Breast epithelium (tissue), 4 donors: Measurements from ENCODE around the gene ALDH1L1. TPM values are rescaled to one million over a fixed set of nuclear protein-coding genes. Genes with fewer than 3 reads are reported as not detected.

Experiments used
- DNase-seq, 2 donors: peaks; one replicate each; pipeline ENCODE4 v3.0.0-alpha.2; 2019; ENCODE audit warnings: low spot score in 2 of 2
- H3K27ac ChIP-seq, 2 donors: fragments of 200-600 bp; sonication (generic) in 1 of 2; one replicate each; pipeline ENCODE4 v1.5.1; 2016 to 2019; ENCODE audit warnings: mild to moderate bottlenecking in 1 of 2
- H3K27me3 ChIP-seq, 2 donors: fragments of 200-600 bp; sonication (generic) in 1 of 2; one replicate each; pipeline versions ENCODE4 v1.5.1 to v1.6.0; 2017 to 2019; ENCODE audit warnings: control low read depth in 1 of 2, mild to moderate bottlenecking in 1 of 2
- H3K36me3 ChIP-seq: fragments of 200-600 bp; one replicate; pipeline ENCODE4 v1.5.1; 2019
- H3K4me1 ChIP-seq, 2 donors: fragments of 200-600 bp; sonication (generic); one replicate each; pipeline ENCODE4 v1.5.1; 2016 to 2019; ENCODE audit warnings: control low read depth in 1 of 2
- H3K4me3 ChIP-seq, 3 donors: fragments of 200-600 bp; sonication (generic); 1 replicate in 2 of 3; 2 replicates in 1 of 3; pipeline ENCODE4 v1.5.1; 2016 to 2019; ENCODE audit warnings: mild to moderate bottlenecking in 3 of 3, moderate library complexity in 2 of 3
- H3K9me3 ChIP-seq, 2 donors: fragments of 200-600 bp; sonication (generic) in 1 of 2; one replicate each; pipeline ENCODE4 v1.5.1; 2016 to 2019; ENCODE audit warnings: control low read depth in 1 of 2
- CTCF ChIP-seq, 3 donors: fragments of 450-650 bp; IDR thresholded peaks; one replicate each; pipeline ENCODE4 v1.5.1; 2016 to 2017; ENCODE audit warnings: antibody characterized with exemption in 3 of 3, mild to moderate bottlenecking in 3 of 3, moderate library complexity in 3 of 3
- POLR2A ChIP-seq: fragments of 450-650 bp; IDR thresholded peaks from one replicate; pipeline ENCODE4 v1.6.1; 2016; ENCODE audit warnings: antibody characterized with exemption, mild to moderate bottlenecking, moderate library complexity
- POLR2AphosphoS5 ChIP-seq, 3 donors: sonication (generic); formaldehyde crosslinking; IDR thresholded peaks; one replicate each; pipeline ENCODE4 v1.6.1; 2017; ENCODE audit warnings: antibody characterized with exemption in 3 of 3
- intact Hi-C: fragments of 100-400 bp; cut with DNase I; formaldehyde crosslinking; loops from one replicate; pipeline ENCODE4 v1.15.1; 2023; ENCODE audit warnings: low total_unique reads
- total RNA-seq, 3 donors: library from RNA; depleted of rRNA; stranded (reverse); fragments of >200 nt; gene quantifications; one replicate each; pipeline ENCODE4 v1.1.0, GENCODE V29; 2016

Gene ALDH1L1
- total RNA-seq, 3 donors from 2014 or later, result 10.8 to 88.3 (median 29.0) TPM

GRCh38 chr3:126061301-126062032 lies 118.9 kb downstream of the ALDH1L1 start:
- Histone ChIP-seq H3K4me3 (no peak overlapping the region), H3K4me1 (no peaks in the 10 kb centered on the region), H3K27ac (no peak overlapping the region), H3K36me3 (no peaks in the 10 kb centered on the region), H3K9me3 (no peaks in the 10 kb centered on the region), H3K27me3 (no peaks in the 10 kb centered on the region)
- intact Hi-C loops, result no loop called here
- no peak for TF ChIP-seq POLR2AphosphoS5 (IDR thresholded peaks at IDR 0.05)
- no peak for TF ChIP-seq CTCF (IDR thresholded peaks at IDR 0.05)
- TF ChIP-seq POLR2A, result no peak
- no peak for DNase-seq

GRCh38 chr3:126060613-126061145 lies 119.7 kb downstream of the ALDH1L1 start:
- Histone ChIP-seq H3K4me1 (no peaks in the 10 kb centered on the region), H3K27me3 (no peaks in the 10 kb centered on the region), H3K36me3 (no peaks in the 10 kb centered on the region), H3K4me3 (no peak overlapping the region), H3K27ac (no peak overlapping the region), H3K9me3 (no peaks in the 10 kb centered on the region)
- no peak for DNase-seq
- intact Hi-C loops, result no loop called here
- TF ChIP-seq CTCF (IDR thresholded peaks at IDR 0.05) (no peak), POLR2AphosphoS5 (IDR thresholded peaks at IDR 0.05) (no peak), POLR2A (no peak)

GRCh38 chr3:126058666-126059065 lies 121.7 kb downstream of the ALDH1L1 start:
- H3K27ac ChIP-seq, result no peak overlapping the region
- intact Hi-C loops, result no loop called here

GRCh38 chr3:126057936-126058335 lies 122.5 kb downstream of the ALDH1L1 start:
- Histone ChIP-seq H3K36me3 (no peaks in the 10 kb centered on the region), H3K9me3 (no peaks in the 10 kb centered on the region), H3K27me3 (no peaks in the 10 kb centered on the region), H3K4me3 (no peak overlapping the region), H3K4me1 (no peaks in the 10 kb centered on the region), H3K27ac (no peak overlapping the region)
- TF ChIP-seq CTCF (IDR thresholded peaks at IDR 0.05), result no peak
- no peak for TF ChIP-seq POLR2AphosphoS5 (IDR thresholded peaks at IDR 0.05)
- TF ChIP-seq POLR2A, result no peak
- intact Hi-C loops, result no loop called here
- DNase-seq, result no peak

More at GRCh38 chr3:126058666-126059065, 121.7 kb downstream of the ALDH1L1 start:
- no peaks in the 10 kb centered on the region for H3K27me3 ChIP-seq
- H3K4me3 ChIP-seq, result no peak overlapping the region
- no peaks in the 10 kb centered on the region for H3K9me3 ChIP-seq
- no peak for DNase-seq
- no peaks in the 10 kb centered on the region for H3K4me1 ChIP-seq
- TF ChIP-seq POLR2A (no peak), CTCF (IDR thresholded peaks at IDR 0.05) (no peak), POLR2AphosphoS5 (IDR thresholded peaks at IDR 0.05) (no peak)
- H3K36me3 ChIP-seq, result no peaks in the 10 kb centered on the region

- Histone ChIP-seq H3K36me3 (no peaks in the 10 kb centered on the region), H3K27ac (no peak overlapping the region), H3K4me1 (no peaks in the 10 kb centered on the region), H3K27me3 (no peaks in the 10 kb centered on the region), H3K4me3 (no peak overlapping the region), H3K9me3 (no peaks in the 10 kb centered on the region)
- no peak for DNase-seq
- intact Hi-C loops, result no loop called here
- no peak for TF ChIP-seq POLR2A
- no peak for TF ChIP-seq POLR2AphosphoS5 (IDR thresholded peaks at IDR 0.05)
- TF ChIP-seq CTCF (IDR thresholded peaks at IDR 0.05), result no peak
These were observed 122.9 kb downstream of the ALDH1L1 start for GRCh38 chr3:126057501-126057819.
